GM12865 (cell line): ENCODE results near the gene EML1.

Source experiments
- DNase-seq: peaks from one replicate; pipeline ENCODE4 v3.0.0; 2010; ENCODE audit warnings: low read depth
- H3K4me3 ChIP-seq: 2 replicates; pipeline ENCODE4 v1.5.1; 2011; ENCODE audit warnings: mild to moderate bottlenecking, low read depth, low read length, control low read depth
- TF ChIP-seq, protein P1 (sequence below): IDR thresholded peaks from 2 replicates; pipeline ENCODE4 v1.5.1; 2011; ENCODE audit warnings: low read length, control low read depth, low read depth, inconsistent platforms; ENCODE audit not compliant: insufficient read depth; ENCODE audit errors: missing control alignments

Gene EML1

DNA sequence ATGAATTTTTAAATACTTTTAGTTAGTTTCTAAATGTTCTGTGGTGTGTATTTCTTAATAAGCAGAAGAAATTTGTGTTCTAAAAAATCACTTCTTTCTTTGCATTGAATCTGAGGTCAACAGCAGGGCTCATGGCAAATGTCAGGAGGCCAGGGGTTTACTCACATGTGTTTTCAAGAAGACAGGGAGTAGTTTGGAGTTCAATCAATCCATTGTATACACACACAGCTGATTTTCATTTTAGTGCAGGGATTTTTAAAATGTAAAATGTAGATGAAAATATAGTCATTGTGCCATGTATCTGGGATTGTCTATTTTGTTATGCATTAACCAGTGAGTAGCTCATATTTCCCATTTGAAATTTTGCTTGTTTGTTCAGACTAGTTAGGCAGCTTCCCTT is 62.1 kb downstream of the EML1 start:
- no peak for DNase-seq
- TF ChIP-seq, protein P1, sequence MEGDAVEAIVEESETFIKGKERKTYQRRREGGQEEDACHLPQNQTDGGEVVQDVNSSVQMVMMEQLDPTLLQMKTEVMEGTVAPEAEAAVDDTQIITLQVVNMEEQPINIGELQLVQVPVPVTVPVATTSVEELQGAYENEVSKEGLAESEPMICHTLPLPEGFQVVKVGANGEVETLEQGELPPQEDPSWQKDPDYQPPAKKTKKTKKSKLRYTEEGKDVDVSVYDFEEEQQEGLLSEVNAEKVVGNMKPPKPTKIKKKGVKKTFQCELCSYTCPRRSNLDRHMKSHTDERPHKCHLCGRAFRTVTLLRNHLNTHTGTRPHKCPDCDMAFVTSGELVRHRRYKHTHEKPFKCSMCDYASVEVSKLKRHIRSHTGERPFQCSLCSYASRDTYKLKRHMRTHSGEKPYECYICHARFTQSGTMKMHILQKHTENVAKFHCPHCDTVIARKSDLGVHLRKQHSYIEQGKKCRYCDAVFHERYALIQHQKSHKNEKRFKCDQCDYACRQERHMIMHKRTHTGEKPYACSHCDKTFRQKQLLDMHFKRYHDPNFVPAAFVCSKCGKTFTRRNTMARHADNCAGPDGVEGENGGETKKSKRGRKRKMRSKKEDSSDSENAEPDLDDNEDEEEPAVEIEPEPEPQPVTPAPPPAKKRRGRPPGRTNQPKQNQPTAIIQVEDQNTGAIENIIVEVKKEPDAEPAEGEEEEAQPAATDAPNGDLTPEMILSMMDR = no peak
- no peak overlapping the region for H3K4me3 ChIP-seq

DNA sequence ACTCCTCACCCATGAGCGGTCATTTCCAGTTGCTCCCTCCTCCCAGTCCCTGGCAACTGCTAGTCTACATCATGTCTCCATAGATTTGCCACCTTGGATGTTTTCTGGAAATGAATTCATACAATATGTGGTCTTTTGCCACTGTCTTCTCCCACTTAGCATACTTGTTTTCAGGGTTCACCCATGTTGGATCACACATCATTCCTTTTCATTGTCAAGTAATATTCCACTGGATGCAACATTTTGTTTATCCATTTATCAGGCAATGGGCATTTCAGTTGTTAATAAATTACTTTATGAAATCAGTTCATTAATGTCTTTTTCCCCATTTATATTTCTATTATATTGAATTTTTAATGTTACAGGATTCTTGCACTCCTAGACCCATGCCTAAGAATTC is 64.3 kb downstream of the EML1 start:
- no peak overlapping the region for H3K4me3 ChIP-seq
- TF ChIP-seq, protein P1 = no peak
- DNase-seq = no peak

DNA sequence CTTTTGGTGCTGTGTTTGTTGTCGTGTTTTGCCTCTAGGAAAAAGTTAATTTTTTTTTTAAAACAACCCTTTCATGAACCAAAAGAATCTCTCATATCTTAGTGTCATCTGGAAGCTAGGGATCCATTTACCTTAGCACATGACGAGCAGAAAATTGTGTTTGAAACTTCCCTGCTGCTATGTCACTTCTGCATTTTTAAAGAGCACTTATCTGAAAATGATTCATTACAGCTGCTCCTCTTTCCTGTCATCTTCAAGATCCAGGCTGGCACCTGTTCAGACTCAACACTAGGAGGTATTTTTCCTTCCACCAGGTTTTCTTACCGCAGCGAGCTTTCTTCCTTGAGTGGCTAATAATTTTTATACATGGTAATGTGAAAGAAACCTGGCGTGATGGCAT is 67.0 kb downstream of the EML1 start:
- H3K4me3 ChIP-seq = no peak overlapping the region
- no peak for DNase-seq
- TF ChIP-seq, protein P1 = no peak

DNA sequence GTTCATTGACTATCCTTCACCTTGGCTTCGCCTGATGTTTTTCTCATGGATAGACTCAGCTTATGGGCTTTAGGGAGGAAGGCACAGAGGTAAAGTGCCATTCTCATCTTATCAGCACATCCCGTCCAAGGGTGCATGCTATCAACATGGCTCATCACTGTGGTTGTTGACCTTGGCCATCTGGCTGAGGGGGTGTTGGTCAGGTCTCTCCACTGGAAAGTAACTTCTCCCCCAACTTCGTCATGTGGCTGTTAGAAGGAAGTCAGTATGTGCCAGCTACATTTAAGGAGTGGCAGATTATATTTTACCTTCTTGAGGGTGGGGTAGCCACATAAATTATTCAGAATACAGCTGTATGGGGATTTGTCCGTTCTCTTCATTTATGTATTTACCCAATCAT is 68.9 kb downstream of the EML1 start:
- DNase-seq = no peak
- TF ChIP-seq, protein P1 = no peak
- no peak overlapping the region for H3K4me3 ChIP-seq

DNA sequence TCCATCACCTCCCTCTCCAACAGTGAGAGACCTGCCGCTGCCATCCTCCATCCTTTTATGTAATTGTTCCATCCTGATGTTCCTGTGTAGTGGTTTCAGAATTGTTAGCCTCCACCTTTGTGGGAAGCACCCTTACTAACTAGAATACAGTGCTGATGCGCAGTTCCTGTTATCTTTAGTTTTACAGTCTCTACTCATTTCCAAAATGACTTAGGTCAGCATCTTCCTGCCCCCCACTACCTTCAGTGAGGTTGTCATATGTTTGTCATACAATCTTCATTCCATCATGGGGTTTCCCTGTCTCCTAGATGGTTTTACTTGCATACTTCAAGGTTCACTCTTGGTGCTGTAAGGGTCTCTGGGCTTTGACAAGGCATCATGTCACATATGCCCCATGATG is 69.8 kb downstream of the EML1 start:
- TF ChIP-seq, protein P1 = no peak
- no peak for DNase-seq
- H3K4me3 ChIP-seq = no peak overlapping the region

DNA sequence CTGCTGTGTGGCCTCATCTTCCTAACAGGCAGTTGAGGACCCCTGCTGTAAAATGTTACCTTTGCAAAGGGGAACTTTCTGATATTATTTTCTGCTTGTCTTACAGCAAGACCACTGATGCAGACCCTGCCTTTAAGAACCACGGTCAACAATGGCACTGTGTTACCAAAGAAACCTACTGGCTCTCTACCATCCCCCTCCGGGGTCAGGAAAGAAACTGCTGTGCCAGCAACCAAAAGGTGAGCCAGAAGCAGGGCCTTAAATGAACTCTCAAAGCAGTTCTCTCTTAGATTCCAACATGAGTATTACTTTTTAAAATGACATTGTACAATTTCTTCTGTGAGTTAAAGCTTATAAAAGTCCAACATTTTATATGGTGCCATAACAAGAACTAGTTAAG is 72.2 kb downstream of the EML1 start:
- no peak overlapping the region for H3K4me3 ChIP-seq
- DNase-seq = no peak
- TF ChIP-seq, protein P1 = no peak

DNA sequence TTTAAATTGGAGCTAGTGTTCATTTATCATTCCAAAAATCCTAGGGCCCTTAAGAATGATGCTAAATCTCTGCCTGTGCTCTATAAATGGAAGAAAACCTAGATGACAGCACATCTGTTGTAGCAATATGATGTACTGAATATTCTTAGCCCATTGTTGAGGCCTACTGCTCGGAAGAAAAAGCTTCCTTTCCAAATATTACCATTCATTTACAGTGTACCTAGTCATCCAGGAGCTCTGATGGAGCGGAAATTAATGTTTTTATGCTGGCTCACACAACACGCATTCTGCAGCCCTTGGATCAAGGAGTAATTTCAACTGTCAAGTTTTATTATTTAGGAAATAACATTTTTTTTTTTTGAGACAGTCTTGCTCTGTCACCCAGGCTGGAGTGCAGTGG is 77.4 kb downstream of the EML1 start:
- no peak for DNase-seq
- no peak overlapping the region for H3K4me3 ChIP-seq
- TF ChIP-seq, protein P1 = no peak
